ENCODE results near the gene PMEPA1. TPM values are rescaled to one million over a fixed set of nuclear protein-coding genes. Genes with fewer than 3 reads are reported as not detected.

Gene PMEPA1
- total and polyA plus RNA-seq, 2 donors (not counting 3 experiments of a cell fraction or from before 2014, with no cell fraction given) = 31.6 to 33.2 TPM

GRCh38 chr20:57611586-57612311 is 98.1 kb downstream of the PMEPA1 start:
- no peak overlapping the region for H3K4me2 ChIP-seq (ENCODE audit: insufficient read depth, low read length)
- DNase-seq (ENCODE audit: low read depth, low spot score) (no peak), FAIRE-seq (no peak)
- no TSS peak for BruUV-seq (replicated peaks)
- H3K36me3 ChIP-seq (ENCODE audit: control insufficient read depth in 2 of 2, extremely low read depth in 1 of 2, insufficient read depth in 2 of 2, low read length in 2 of 2) = no peaks in the 10 kb centered on the region
- H2AFZ ChIP-seq (ENCODE audit: low read depth, low read length) = no peak overlapping the region
- dilution Hi-C loops (cut with MboI; ENCODE audit: extremely low pct_ligation_motif_present, low sequenced_read_pairs) (no loop called here), intact Hi-C loops (cut with micrococcal nuclease) (no loop called here)
- no peak overlapping the region for H3K9ac ChIP-seq (replicated peaks; ENCODE audit: extremely low read depth, insufficient read depth, low read length)
- H3K27me3 ChIP-seq (ENCODE audit: control insufficient read depth in 2 of 2, insufficient read depth in 2 of 2, low read length in 2 of 2) = no peaks in the 10 kb centered on the region
- CTCF ChIA-PET = interaction anchor here (1.3 to 1.6 kb wide), 2 partner anchors 11 to 101 kb away, joined by 6 to 8 read pairs; no protein-coding TSS in a partner anchor
- no peaks in the 10 kb centered on the region for H3K9me3 ChIP-seq (replicated peaks; ENCODE audit: control insufficient read depth, insufficient read depth, low read length)
- no peak overlapping the region for H3K4me3 ChIP-seq (replicated peaks in 1 of 3; ENCODE audit: insufficient read depth in 1 of 3, low read depth in 1 of 3, low read length in 3 of 3)
- H3K27ac ChIP-seq (ENCODE audit: insufficient read depth, low read depth, low read length) = no peak overlapping the region
- H3K4me1 ChIP-seq (ENCODE audit: control insufficient read depth, extremely low read depth, insufficient read depth, low read length) = no peaks in the 10 kb centered on the region
- H4K20me1 ChIP-seq (replicated peaks; ENCODE audit: control insufficient read depth, extremely low read depth, insufficient read depth, low read length) = no peaks in the 10 kb centered on the region
- H3K79me2 ChIP-seq (ENCODE audit: control insufficient read depth, insufficient read depth, low read length) = no peaks in the 10 kb centered on the region
- POLR2A ChIA-PET = no interaction called here
- TF ChIP-seq JUN (IDR thresholded peaks at IDR 0.05; ENCODE audit: borderline replicate concordance, insufficient read depth, insufficient read length, low read depth) = no peak
- no peaks in the 10 kb centered on the region for H3K9me1 ChIP-seq (replicated peaks; ENCODE audit: control insufficient read depth, extremely low read depth, insufficient read depth, low read length)

- Histone ChIP-seq H3K9me1 (replicated peaks; ENCODE audit: control insufficient read depth, extremely low read depth, insufficient read depth, low read length) (no peaks in the 10 kb centered on the region), H4K20me1 (replicated peaks; ENCODE audit: control insufficient read depth, extremely low read depth, insufficient read depth, low read length) (no peaks in the 10 kb centered on the region), H3K36me3 (ENCODE audit: control insufficient read depth in 2 of 2, extremely low read depth in 1 of 2, insufficient read depth in 2 of 2, low read length in 2 of 2) (no peaks in the 10 kb centered on the region), H2AFZ (ENCODE audit: low read depth, low read length) (no peak overlapping the region), H3K27me3 (ENCODE audit: control insufficient read depth in 2 of 2, insufficient read depth in 2 of 2, low read length in 2 of 2) (no peaks in the 10 kb centered on the region), H3K79me2 (ENCODE audit: control insufficient read depth, insufficient read depth, low read length) (no peaks in the 10 kb centered on the region), H3K4me1 (ENCODE audit: control insufficient read depth, extremely low read depth, insufficient read depth, low read length) (no peaks in the 10 kb centered on the region), H3K4me2 (ENCODE audit: insufficient read depth, low read length) (no peak overlapping the region), H3K4me3 (replicated peaks in 1 of 3; ENCODE audit: insufficient read depth in 1 of 3, low read depth in 1 of 3, low read length in 3 of 3) (no peak overlapping the region), H3K9ac (replicated peaks; ENCODE audit: extremely low read depth, insufficient read depth, low read length) (no peak overlapping the region), H3K9me3 (replicated peaks; ENCODE audit: control insufficient read depth, insufficient read depth, low read length) (no peaks in the 10 kb centered on the region), H3K27ac (ENCODE audit: insufficient read depth, low read depth, low read length) (no peak overlapping the region)
- DNase-seq (ENCODE audit: low read depth, low spot score) (no peak), FAIRE-seq (no peak)
- dilution Hi-C loops (cut with MboI; ENCODE audit: extremely low pct_ligation_motif_present, low sequenced_read_pairs) = no loop called here
- CTCF ChIA-PET = interaction anchor here (0.7 to 1.6 kb wide), 2 partner anchors 100 to 569 kb away, joined by 3 to 6 read pairs; no protein-coding TSS in a partner anchor
- TF ChIP-seq POLR2A (IDR thresholded peaks at IDR 0.05; ENCODE audit: low read depth, low read length) (no peak), EZH2 (IDR thresholded peaks at IDR 0.05; ENCODE audit: borderline replicate concordance, low read depth, low read length, severe bottlenecking) (no peak), POLR2AphosphoS5 (IDR thresholded peaks at IDR 0.05; ENCODE audit: insufficient read depth, low read depth, low read length) (no peak), CTCF (IDR thresholded peaks at IDR 0.05; ENCODE audit: extremely low read depth in 1 of 2, insufficient read depth in 1 of 2, low read depth in 1 of 2, low read length in 2 of 2) (no peak), JUN (IDR thresholded peaks at IDR 0.05; ENCODE audit: borderline replicate concordance, insufficient read depth, insufficient read length, low read depth) (no peak), MAX (IDR thresholded peaks at IDR 0.05; ENCODE audit: insufficient read depth, insufficient read length) (no peak), MYC (IDR thresholded peaks at IDR 0.05; ENCODE audit: low read depth, low read length) (no peak), FOS (IDR thresholded peaks at IDR 0.05; ENCODE audit: borderline replicate concordance, insufficient read depth, low read length) (no peak), GATA2 (IDR thresholded peaks at IDR 0.05; ENCODE audit: insufficient read depth, insufficient read length, low read depth, low read length) (no peak)
- POLR2A ChIA-PET = no interaction called here
- intact Hi-C loops (cut with micrococcal nuclease) = no loop called here
- BruUV-seq (replicated peaks) = no TSS peak
These were observed 99.4 kb downstream of the PMEPA1 start for GRCh38 chr20:57610261-57610952.

Measured in endothelial cell of umbilical vein (primary cell).